ENCODE measurements around the gene C11orf68.
"Not testable (repeated sequence)": the region's sequence is repeated elsewhere in the genome, so short reads cannot be mapped to it uniquely, and the experiment has no call there.

C11orf68 gene

GRCh38 chr11:65915101-65915820 lies 3.6 kb downstream of the C11orf68 start:
- DNase-seq (ENCODE audit: low spot score): no peak

GRCh38 chr11:65912845-65913244 lies 6.0 kb downstream of the C11orf68 start:
- DNase-seq (ENCODE audit: low spot score): peak; percentile 49

- peak; percentile 93 for DNase-seq (ENCODE audit: low spot score)
These were observed 6.9 kb downstream of the C11orf68 start for GRCh38 chr11:65911682-65912568.

- no peak for DNase-seq (ENCODE audit: low spot score)
These were observed 11.0 kb downstream of the C11orf68 start for GRCh38 chr11:65907878-65908277.

- no peak for DNase-seq (ENCODE audit: low spot score)
These were observed 12.3 kb downstream of the C11orf68 start for GRCh38 chr11:65906602-65907001.

- DNase-seq (ENCODE audit: low spot score): no peak
These were observed 15.1 kb downstream of the C11orf68 start for GRCh38 chr11:65903715-65904114.

GRCh38 chr11:65903068-65903481 lies 15.8 kb downstream of the C11orf68 start:
- peak; percentile 91 for DNase-seq (ENCODE audit: low spot score)

- DNase-seq (ENCODE audit: low spot score): no peak
These were observed 18.0 kb downstream of the C11orf68 start for GRCh38 chr11:65900899-65901180.

- peak; percentile 94 for DNase-seq (ENCODE audit: low spot score)
These were observed 18.6 kb downstream of the C11orf68 start, which contains the start of gene FOSL1 for GRCh38 chr11:65900125-65900898. TSS of gene FOSL1 (minus strand) at chr11:65900388. CDS start at chr11:65900339, 49 bp downstream.

GRCh38 chr11:65899356-65900124 lies 19.3 kb downstream of the C11orf68 start:
- peak; percentile 77 for DNase-seq (ENCODE audit: low spot score)

- DNase-seq (ENCODE audit: low spot score): no peak
These were observed 20.1 kb downstream of the C11orf68 start for GRCh38 chr11:65898656-65899355.

GRCh38 chr11:65897020-65897471 lies 21.8 kb downstream of the C11orf68 start:
- DNase-seq (ENCODE audit: low spot score): no peak

GRCh38 chr11:65896034-65896999 lies 22.5 kb downstream of the C11orf68 start:
- no peak for DNase-seq (ENCODE audit: low spot score)

- DNase-seq (ENCODE audit: low spot score): no peak
These were observed 23.3 kb downstream of the C11orf68 start for GRCh38 chr11:65895482-65895981.

GRCh38 chr11:65894034-65894591 lies 24.7 kb downstream of the C11orf68 start:
- no peak for DNase-seq (ENCODE audit: low spot score)

- DNase-seq (ENCODE audit: low spot score): no peak
These were observed 26.1 kb downstream of the C11orf68 start for GRCh38 chr11:65892661-65893317.

- not testable (repeated sequence) for DNase-seq (ENCODE audit: low spot score)
These were observed 26.7 kb downstream of the C11orf68 start for GRCh38 chr11:65892137-65892540.
